Measurements from ENCODE around the gene CD4.
"Not testable (repeated sequence)": the region's sequence is repeated elsewhere in the genome, so short reads cannot be mapped to it uniquely, and the experiment has no call there.

CD4 gene

GRCh38 chr12:6854036-6854435, 64.7 kb downstream of the CD4 start:
- H3K27me3 Mint-ChIP-seq = no peaks in the 10 kb centered on the region
- H3K9me3 Mint-ChIP-seq = no peaks in the 10 kb centered on the region
- peak overlapping the region; percentile 87 for H3K4me3 Mint-ChIP-seq
- ATAC-seq (replicated peaks; ENCODE audit: extremely low read depth, poor library complexity, severe bottlenecking) = no peak
- H3K27ac Mint-ChIP-seq (ENCODE audit: low read depth) = peak overlapping the region; percentile 49
- peaks cover 38% of the 10 kb centered on the region for H3K36me3 Mint-ChIP-seq (ENCODE audit: insufficient read depth)
- no peak for DNase-seq (ENCODE audit: low spot score in 2 of 2)
- H3K4me1 Mint-ChIP-seq = peaks cover 41% of the 10 kb centered on the region

- Mint-ChIP-seq H3K4me1 (peaks cover 36% of the 10 kb centered on the region), H3K27ac (ENCODE audit: low read depth) (no peak overlapping the region), H3K36me3 (ENCODE audit: insufficient read depth) (peaks cover 40% of the 10 kb centered on the region), H3K4me3 (no peak overlapping the region), H3K27me3 (no peaks in the 10 kb centered on the region), H3K9me3 (no peaks in the 10 kb centered on the region)
- DNase-seq (ENCODE audit: low spot score in 2 of 2) (no peak), ATAC-seq (replicated peaks; ENCODE audit: extremely low read depth, poor library complexity, severe bottlenecking) (no peak)
These were observed 66.0 kb downstream of the CD4 start for GRCh38 chr12:6855322-6855721.

GRCh38 chr12:6858799-6859198, 69.5 kb downstream of the CD4 start:
- Mint-ChIP-seq H3K4me1 (peaks cover 11% of the 10 kb centered on the region), H3K9me3 (no peaks in the 10 kb centered on the region), H3K36me3 (ENCODE audit: insufficient read depth) (peaks cover 42% of the 10 kb centered on the region), H3K27ac (ENCODE audit: low read depth) (no peak overlapping the region), H3K4me3 (no peak overlapping the region), H3K27me3 (no peaks in the 10 kb centered on the region)
- DNase-seq (ENCODE audit: low spot score in 2 of 2) (no peak), ATAC-seq (replicated peaks; ENCODE audit: extremely low read depth, poor library complexity, severe bottlenecking) (no peak)

GRCh38 chr12:6860116-6860515, 70.8 kb downstream of the CD4 start:
- Mint-ChIP-seq H3K4me3 (no peak overlapping the region), H3K27ac (ENCODE audit: low read depth) (no peak overlapping the region), H3K27me3 (no peaks in the 10 kb centered on the region), H3K4me1 (peaks cover 6% of the 10 kb centered on the region), H3K36me3 (ENCODE audit: insufficient read depth) (peaks cover 44% of the 10 kb centered on the region), H3K9me3 (no peaks in the 10 kb centered on the region)
- ATAC-seq (replicated peaks; ENCODE audit: extremely low read depth, poor library complexity, severe bottlenecking) = no peak
- no peak for DNase-seq (ENCODE audit: low spot score in 2 of 2)

- no peaks in the 10 kb centered on the region for H3K9me3 Mint-ChIP-seq
- peaks cover 41% of the 10 kb centered on the region for H3K36me3 Mint-ChIP-seq (ENCODE audit: insufficient read depth)
- H3K4me1 Mint-ChIP-seq = peaks cover 1% of the 10 kb centered on the region
- no peak overlapping the region for H3K27ac Mint-ChIP-seq (ENCODE audit: low read depth)
- H3K4me3 Mint-ChIP-seq = no peak overlapping the region
- no peak for DNase-seq (ENCODE audit: low spot score in 2 of 2)
- no peak for ATAC-seq (replicated peaks; ENCODE audit: extremely low read depth, poor library complexity, severe bottlenecking)
- H3K27me3 Mint-ChIP-seq = no peaks in the 10 kb centered on the region
These were observed 71.6 kb downstream of the CD4 start for GRCh38 chr12:6860942-6861341.

- Mint-ChIP-seq H3K9me3 (no peaks in the 10 kb centered on the region), H3K36me3 (ENCODE audit: insufficient read depth) (peaks cover 42% of the 10 kb centered on the region), H3K4me3 (no peak overlapping the region), H3K27me3 (no peaks in the 10 kb centered on the region), H3K4me1 (no peaks in the 10 kb centered on the region), H3K27ac (ENCODE audit: low read depth) (no peak overlapping the region)
- ATAC-seq (replicated peaks; ENCODE audit: extremely low read depth, poor library complexity, severe bottlenecking) (no peak), DNase-seq (ENCODE audit: low spot score in 2 of 2) (no peak)
These were observed 72.1 kb downstream of the CD4 start for GRCh38 chr12:6861391-6861790.

GRCh38 chr12:6863033-6863432, 73.7 kb downstream of the CD4 start:
- ATAC-seq (replicated peaks; ENCODE audit: extremely low read depth, poor library complexity, severe bottlenecking) (no peak), DNase-seq (ENCODE audit: low spot score in 2 of 2) (no peak)
- Mint-ChIP-seq H3K9me3 (no peaks in the 10 kb centered on the region), H3K27ac (ENCODE audit: low read depth) (no peak overlapping the region), H3K4me1 (peaks cover 1% of the 10 kb centered on the region), H3K4me3 (no peak overlapping the region), H3K27me3 (no peaks in the 10 kb centered on the region), H3K36me3 (ENCODE audit: insufficient read depth) (peaks cover 36% of the 10 kb centered on the region)

- peaks cover 35% of the 10 kb centered on the region for H3K36me3 Mint-ChIP-seq (ENCODE audit: insufficient read depth)
- H3K4me3 Mint-ChIP-seq = no peak overlapping the region
- no peak overlapping the region for H3K27ac Mint-ChIP-seq (ENCODE audit: low read depth)
- H3K4me1 Mint-ChIP-seq = peaks cover 8% of the 10 kb centered on the region
- ATAC-seq (replicated peaks; ENCODE audit: extremely low read depth, poor library complexity, severe bottlenecking) = no peak
- no peak for DNase-seq (ENCODE audit: low spot score in 2 of 2)
- H3K9me3 Mint-ChIP-seq = no peaks in the 10 kb centered on the region
- H3K27me3 Mint-ChIP-seq = no peaks in the 10 kb centered on the region
These were observed 74.4 kb downstream of the CD4 start for GRCh38 chr12:6863586-6864321.

GRCh38 chr12:6865307-6865706, 76.0 kb downstream of the CD4 start:
- H3K27me3 Mint-ChIP-seq; H3K9me3 Mint-ChIP-seq; ATAC-seq (replicated peaks; ENCODE audit: extremely low read depth, poor library complexity, severe bottlenecking); H3K27ac Mint-ChIP-seq (ENCODE audit: low read depth); DNase-seq (ENCODE audit: low spot score in 2 of 2): not testable (repeated sequence)
- peaks cover 38% of the 10 kb centered on the region for H3K36me3 Mint-ChIP-seq (ENCODE audit: insufficient read depth)
- peak overlapping the region; percentile 84 for H3K4me3 Mint-ChIP-seq
- peaks cover 24% of the 10 kb centered on the region for H3K4me1 Mint-ChIP-seq

GRCh38 chr12:6866163-6866919, 77.0 kb downstream of the CD4 start:
- Mint-ChIP-seq H3K9me3 (no peaks in the 10 kb centered on the region), H3K27me3 (no peaks in the 10 kb centered on the region), H3K36me3 (ENCODE audit: insufficient read depth) (peaks cover 32% of the 10 kb centered on the region), H3K4me3 (peak overlapping the region; percentile 84), H3K4me1 (peaks cover 32% of the 10 kb centered on the region), H3K27ac (ENCODE audit: low read depth) (no peak overlapping the region)
- no peak for ATAC-seq (replicated peaks; ENCODE audit: extremely low read depth, poor library complexity, severe bottlenecking)
- DNase-seq (ENCODE audit: low spot score in 2 of 2) = no peak

- no peak for DNase-seq (ENCODE audit: low spot score in 2 of 2)
- peak; percentile 4 for ATAC-seq (replicated peaks; ENCODE audit: extremely low read depth, poor library complexity, severe bottlenecking)
- no peaks in the 10 kb centered on the region for H3K9me3 Mint-ChIP-seq
- H3K36me3 Mint-ChIP-seq (ENCODE audit: insufficient read depth) = peaks cover 31% of the 10 kb centered on the region
- peak overlapping the region; percentile 84 for H3K4me3 Mint-ChIP-seq
- peak overlapping the region; percentile 84 for H3K27ac Mint-ChIP-seq (ENCODE audit: low read depth)
- no peaks in the 10 kb centered on the region for H3K27me3 Mint-ChIP-seq
- H3K4me1 Mint-ChIP-seq = peaks cover 38% of the 10 kb centered on the region
These were observed 77.6 kb downstream of the CD4 start for GRCh38 chr12:6866920-6867412.

- peaks cover 30% of the 10 kb centered on the region for H3K36me3 Mint-ChIP-seq (ENCODE audit: insufficient read depth)
- peak within 1 kb of the TSS; percentile 84 for H3K4me3 Mint-ChIP-seq
- H3K27me3 Mint-ChIP-seq = no peaks in the 10 kb centered on the region
- peak within 1 kb of the TSS; percentile 84 for H3K27ac Mint-ChIP-seq (ENCODE audit: low read depth)
- DNase-seq (ENCODE audit: low spot score in 2 of 2) (peak; percentile 38 to 49), ATAC-seq (replicated peaks; ENCODE audit: extremely low read depth, poor library complexity, severe bottlenecking) (peak; percentile 72)
- peaks cover 45% of the 10 kb centered on the region for H3K4me1 Mint-ChIP-seq
- H3K9me3 Mint-ChIP-seq = no peaks in the 10 kb centered on the region
These were observed 78.3 kb downstream of the CD4 start, which contains the start of gene TPI1 for GRCh38 chr12:6867413-6868210. Gene TPI1 (plus strand): TSS chr12:6867531. CDS start chr12:6867567, 36 bp downstream.

Data from central memory CD8-positive, alpha-beta T cell (primary cell).